Brain microvascular endothelial cell (primary cell): ENCODE results near the gene FGF9.

Experiments
- DNase-seq: peaks from one replicate; pipeline ENCODE4 v3.0.0-alpha.2; 2020
- H3K27ac ChIP-seq: fragments of 250-450 bp; sonication (Bioruptor Pico); 2 replicates; pipeline ENCODE4 v1.5.1; 2020; ENCODE audit warnings: mild to moderate bottlenecking, moderate library complexity
- H3K27me3 ChIP-seq: fragments of 250-450 bp; sonication (Bioruptor Pico); replicated peaks from 2 replicates; pipeline ENCODE4 v1.5.1; 2020; ENCODE audit warnings: mild to moderate bottlenecking
- H3K36me3 ChIP-seq: fragments of 250-450 bp; sonication (Bioruptor Pico); replicated peaks from 2 replicates; pipeline ENCODE4 v1.5.1; 2020; ENCODE audit warnings: mild to moderate bottlenecking
- H3K4me3 ChIP-seq: 2 replicates; pipeline ENCODE4 v1.5.1; 2011; ENCODE audit warnings: low read depth, mild to moderate bottlenecking, control low read depth, low read length, moderate library complexity
- CTCF ChIP-seq: IDR thresholded peaks from 2 replicates; pipeline ENCODE4 v1.5.1; 2011; ENCODE audit warnings: low read depth, mild to moderate bottlenecking, moderate library complexity, low read length, control low read depth, inconsistent platforms; ENCODE audit errors: missing control alignments
- in situ Hi-C: cut with HindIII; loops from 2 replicates; pipeline ENCODE4 v1.10.0; 2017; ENCODE audit warnings: low sequenced_read_pairs, low pct_ligation_motif_present

FGF9 gene

GRCh38 chr13:21685485-21686064, 14.7 kb downstream of the FGF9 start:
- no peaks in the 10 kb centered on the region for H3K36me3 ChIP-seq
- H3K27ac ChIP-seq = no peak overlapping the region
- TF ChIP-seq CTCF = no peak
- no peak overlapping the region for H3K4me3 ChIP-seq
- H3K27me3 ChIP-seq = no peaks in the 10 kb centered on the region
- in situ Hi-C loops = no loop called here
- no peak for DNase-seq

GRCh38 chr13:21686751-21687391, 16.0 kb downstream of the FGF9 start:
- DNase-seq = no peak
- Histone ChIP-seq H3K36me3 (no peaks in the 10 kb centered on the region), H3K27me3 (no peaks in the 10 kb centered on the region), H3K27ac (no peak overlapping the region), H3K4me3 (no peak overlapping the region)
- TF ChIP-seq CTCF = no peak
- in situ Hi-C loops = no loop called here

- in situ Hi-C loops = no loop called here
- Histone ChIP-seq H3K4me3 (no peak overlapping the region), H3K27me3 (no peaks in the 10 kb centered on the region), H3K27ac (no peak overlapping the region), H3K36me3 (no peaks in the 10 kb centered on the region)
- no peak for DNase-seq
- TF ChIP-seq CTCF = no peak
These were observed 17.2 kb downstream of the FGF9 start for GRCh38 chr13:21688056-21688455.

GRCh38 chr13:21689097-21689496, 18.2 kb downstream of the FGF9 start:
- no peak for TF ChIP-seq CTCF
- Histone ChIP-seq H3K27ac (no peak overlapping the region), H3K27me3 (no peaks in the 10 kb centered on the region), H3K4me3 (no peak overlapping the region), H3K36me3 (no peaks in the 10 kb centered on the region)
- DNase-seq = no peak
- in situ Hi-C loops = no loop called here

- H3K27me3 ChIP-seq = no peaks in the 10 kb centered on the region
- TF ChIP-seq CTCF = no peak
- no peak for DNase-seq
- no peaks in the 10 kb centered on the region for H3K36me3 ChIP-seq
- H3K4me3 ChIP-seq = no peak overlapping the region
- in situ Hi-C loops = no loop called here
- H3K27ac ChIP-seq = no peak overlapping the region
These were observed 20.1 kb downstream of the FGF9 start for GRCh38 chr13:21690955-21691354.

- no peak overlapping the region for H3K27ac ChIP-seq
- in situ Hi-C loops = no loop called here
- H3K27me3 ChIP-seq = no peaks in the 10 kb centered on the region
- no peak overlapping the region for H3K4me3 ChIP-seq
- DNase-seq = no peak
- TF ChIP-seq CTCF = no peak
- H3K36me3 ChIP-seq = no peaks in the 10 kb centered on the region
These were observed 20.6 kb downstream of the FGF9 start for GRCh38 chr13:21691500-21691899.
